Neural cell (in vitro differentiated cells): ENCODE measurements around the gene ZNF750.

ENCODE experiments used
- CTCF ChIP-seq: fragments of 450-650 bp; IDR thresholded peaks from 2 replicates; pipeline ENCODE4 v1.5.1; 2014; ENCODE audit warnings: antibody characterized with exemption, mild to moderate bottlenecking, moderate library complexity; ENCODE audit not compliant: poor library complexity, severe bottlenecking
- EZH2 ChIP-seq: fragments of 200-600, 300-800 bp; shearing (Covaris generic), sonication (generic); IDR thresholded peaks from 2 replicates; pipeline ENCODE4 v1.6.1; 2014; ENCODE audit warnings: antibody characterized with exemption, low read length, borderline replicate concordance, mild to moderate bottlenecking; ENCODE audit not compliant: insufficient read depth, poor library complexity, severe bottlenecking
- POLR2AphosphoS5 ChIP-seq: IDR thresholded peaks from 2 replicates; pipeline ENCODE4 v1.6.1; 2012

GRCh38 chr17:82881324-82881823 lies 41.6 kb upstream of the ZNF750 start:
- TF ChIP-seq CTCF (no peak), EZH2 (no peak), POLR2AphosphoS5 (no peak)
